Measurements from ENCODE around the gene MBP.
"Not testable (repeated sequence)": the region's sequence is repeated elsewhere in the genome, so short reads cannot be mapped to it uniquely, and the experiment has no call there.

MBP gene

DNA sequence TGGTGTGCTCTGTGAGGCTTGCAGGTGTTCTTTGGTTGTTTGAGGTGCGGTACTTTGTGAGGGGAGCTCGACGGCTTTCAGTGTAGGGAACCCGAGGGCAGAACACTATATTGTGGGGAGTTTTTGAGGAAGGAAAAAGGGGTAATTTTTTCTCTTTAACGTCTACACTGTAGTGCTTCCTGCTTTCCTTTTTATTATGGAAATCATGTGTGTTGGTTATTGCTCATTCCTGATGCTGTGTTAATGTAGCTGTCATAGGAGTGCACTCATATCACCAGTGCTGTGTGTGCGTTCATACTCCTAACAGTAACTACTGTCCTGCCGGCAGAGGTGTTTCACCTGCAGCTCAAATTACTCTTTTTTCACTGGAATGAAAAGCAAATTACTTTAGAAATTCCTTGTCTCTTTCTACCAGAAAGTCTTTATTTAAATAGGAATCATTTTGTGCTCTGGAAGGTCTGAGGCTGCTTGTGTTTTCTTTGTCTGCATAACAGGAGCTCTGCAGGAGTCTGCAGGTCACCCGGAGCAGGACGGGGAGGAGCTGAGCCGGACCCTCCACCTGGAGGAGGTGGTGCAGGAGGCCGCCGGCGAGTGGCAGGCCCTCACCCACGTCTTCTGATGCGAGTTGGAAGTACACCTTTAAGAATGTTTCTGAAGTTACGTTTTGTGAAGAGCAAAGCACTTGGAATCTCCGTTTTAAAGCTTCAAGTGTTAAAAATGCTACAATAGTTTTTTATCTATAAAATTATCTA is 164.7 kb downstream of the MBP start:
- H3K9ac ChIP-seq (ENCODE audit: low read depth, low read length) = no peak overlapping the region
- peaks cover 7% of the 10 kb centered on the region for H3K4me1 ChIP-seq (ENCODE audit: control insufficient read depth, insufficient read depth, low read length)
- no peak overlapping the region for H3K4me3 ChIP-seq (ENCODE audit: low read length)
- no peaks in the 10 kb centered on the region for H3K27me3 ChIP-seq (ENCODE audit: control insufficient read depth, insufficient read depth, low read length)
- H3K9me3 ChIP-seq (replicated peaks; ENCODE audit: low read length) = no peaks in the 10 kb centered on the region
- peaks cover 11% of the 10 kb centered on the region for H3K36me3 ChIP-seq (ENCODE audit: insufficient read depth, low read length)
- no peak overlapping the region for H3K4me2 ChIP-seq (ENCODE audit: low read length)

GRCh38 chr18:76967299-76967698 is 165.3 kb downstream of the MBP start:
- not testable (repeated sequence) for H3K4me1 ChIP-seq (ENCODE audit: control insufficient read depth, insufficient read depth, low read length); H3K4me3 ChIP-seq (ENCODE audit: low read length); H3K4me2 ChIP-seq (ENCODE audit: low read length); H3K27me3 ChIP-seq (ENCODE audit: control insufficient read depth, insufficient read depth, low read length); H3K9ac ChIP-seq (ENCODE audit: low read depth, low read length); H3K9me3 ChIP-seq (replicated peaks; ENCODE audit: low read length)
- peaks cover 14% of the 10 kb centered on the region for H3K36me3 ChIP-seq (ENCODE audit: insufficient read depth, low read length)

DNA sequence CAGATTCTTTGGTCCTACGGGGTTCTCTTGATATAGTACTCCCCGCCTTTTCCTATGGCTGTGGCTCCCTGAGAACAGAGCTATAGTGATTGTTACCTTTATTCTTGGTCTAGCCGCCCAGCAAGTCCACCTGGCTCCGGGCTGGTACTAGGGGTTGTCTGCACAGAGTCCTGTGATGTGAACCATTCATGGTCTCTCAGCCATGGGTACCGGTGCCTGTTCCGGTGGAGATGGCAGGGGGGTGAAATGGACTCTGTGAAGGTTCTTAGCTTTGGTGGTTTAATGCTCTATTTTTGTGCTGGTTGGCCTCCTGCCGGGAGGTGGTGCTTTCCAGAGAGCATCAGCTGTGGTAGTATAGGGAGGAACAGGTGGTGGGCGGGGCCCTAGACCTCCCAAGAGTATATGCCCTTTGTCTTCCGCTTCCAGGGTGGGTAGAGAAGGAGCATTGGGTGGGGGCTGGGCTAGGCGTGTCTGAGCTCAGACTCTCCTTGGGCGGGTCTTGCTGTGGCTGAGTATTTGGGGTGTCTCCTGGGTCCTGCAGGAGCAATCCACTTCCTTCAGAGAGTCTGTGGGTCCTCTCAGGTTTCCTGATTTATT is 166.9 kb downstream of the MBP start:
- not testable (repeated sequence) for H3K4me3 ChIP-seq (ENCODE audit: low read length); H3K27me3 ChIP-seq (ENCODE audit: control insufficient read depth, insufficient read depth, low read length); H3K9me3 ChIP-seq (replicated peaks; ENCODE audit: low read length); H3K4me1 ChIP-seq (ENCODE audit: control insufficient read depth, insufficient read depth, low read length); H3K4me2 ChIP-seq (ENCODE audit: low read length); H3K9ac ChIP-seq (ENCODE audit: low read depth, low read length)
- peaks cover 16% of the 10 kb centered on the region for H3K36me3 ChIP-seq (ENCODE audit: insufficient read depth, low read length)

DNA sequence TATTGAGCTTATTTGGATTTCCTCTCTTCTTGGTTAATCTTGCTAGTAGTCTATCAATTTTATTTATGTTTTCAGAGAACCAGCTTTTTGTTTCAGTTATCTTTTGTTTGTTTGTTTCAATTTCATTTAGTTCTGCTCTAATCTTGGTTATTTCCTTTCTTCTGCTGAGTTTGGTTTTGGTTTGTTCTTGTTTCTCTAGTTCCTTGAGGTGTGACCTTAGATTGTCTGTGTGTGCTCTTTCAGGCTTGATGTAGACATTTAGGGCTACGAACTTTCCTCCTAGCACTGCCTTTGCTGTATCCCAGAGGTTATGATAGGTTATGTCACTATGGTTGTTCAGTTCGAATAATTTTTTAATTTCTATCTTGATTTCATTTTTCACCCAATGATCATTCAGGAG is 168.6 kb downstream of the MBP start:
- Histone ChIP-seq H3K4me3 (ENCODE audit: low read length) (no peak overlapping the region), H3K4me1 (ENCODE audit: control insufficient read depth, insufficient read depth, low read length) (no peaks in the 10 kb centered on the region), H3K4me2 (ENCODE audit: low read length) (no peak overlapping the region), H3K9ac (ENCODE audit: low read depth, low read length) (no peak overlapping the region), H3K27me3 (ENCODE audit: control insufficient read depth, insufficient read depth, low read length) (no peaks in the 10 kb centered on the region), H3K9me3 (replicated peaks; ENCODE audit: low read length) (no peaks in the 10 kb centered on the region), H3K36me3 (ENCODE audit: insufficient read depth, low read length) (peaks cover 30% of the 10 kb centered on the region)

- H3K4me3 ChIP-seq (ENCODE audit: low read length) = no peak overlapping the region
- no peak overlapping the region for H3K9ac ChIP-seq (ENCODE audit: low read depth, low read length)
- no peaks in the 10 kb centered on the region for H3K9me3 ChIP-seq (replicated peaks; ENCODE audit: low read length)
- no peaks in the 10 kb centered on the region for H3K27me3 ChIP-seq (ENCODE audit: control insufficient read depth, insufficient read depth, low read length)
- H3K36me3 ChIP-seq (ENCODE audit: insufficient read depth, low read length) = peaks cover 41% of the 10 kb centered on the region
- H3K4me1 ChIP-seq (ENCODE audit: control insufficient read depth, insufficient read depth, low read length) = no peaks in the 10 kb centered on the region
- H3K4me2 ChIP-seq (ENCODE audit: low read length) = no peak overlapping the region
Measured at GRCh38 chr18:76962851-76963250, 169.7 kb downstream of the MBP start.

GRCh38 chr18:76960528-76961035 is 172.0 kb downstream of the MBP start:
- no peaks in the 10 kb centered on the region for H3K9me3 ChIP-seq (replicated peaks; ENCODE audit: low read length)
- H3K27me3 ChIP-seq (ENCODE audit: control insufficient read depth, insufficient read depth, low read length) = no peaks in the 10 kb centered on the region
- H3K36me3 ChIP-seq (ENCODE audit: insufficient read depth, low read length) = peaks cover 57% of the 10 kb centered on the region
- no peaks in the 10 kb centered on the region for H3K4me1 ChIP-seq (ENCODE audit: control insufficient read depth, insufficient read depth, low read length)
- no peak overlapping the region for H3K9ac ChIP-seq (ENCODE audit: low read depth, low read length)
- H3K4me3 ChIP-seq (ENCODE audit: low read length) = no peak overlapping the region
- H3K4me2 ChIP-seq (ENCODE audit: low read length) = no peak overlapping the region

DNA sequence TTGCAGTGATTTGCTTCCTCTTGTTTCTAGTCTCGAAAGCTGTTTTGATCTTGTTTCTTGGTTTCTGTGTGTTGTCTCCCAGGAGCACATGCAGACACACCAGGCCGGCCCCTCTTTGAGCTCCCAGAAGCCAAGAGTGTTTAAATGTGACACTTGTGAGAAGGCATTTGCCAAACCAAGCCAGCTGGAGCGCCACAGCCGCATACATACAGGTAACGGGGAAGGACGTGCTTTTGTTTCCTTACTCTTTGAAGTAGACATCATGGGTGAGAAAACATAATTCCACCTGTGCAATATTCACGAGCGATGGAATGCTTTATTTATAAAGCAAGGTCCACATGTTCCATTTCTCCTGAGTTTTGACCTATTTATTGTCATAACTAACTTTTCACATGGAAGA is 173.0 kb downstream of the MBP start:
- Histone ChIP-seq H3K4me2 (ENCODE audit: low read length) (no peak overlapping the region), H3K36me3 (ENCODE audit: insufficient read depth, low read length) (peaks cover 59% of the 10 kb centered on the region), H3K4me3 (ENCODE audit: low read length) (no peak overlapping the region), H3K4me1 (ENCODE audit: control insufficient read depth, insufficient read depth, low read length) (no peaks in the 10 kb centered on the region), H3K9me3 (replicated peaks; ENCODE audit: low read length) (no peaks in the 10 kb centered on the region), H3K27me3 (ENCODE audit: control insufficient read depth, insufficient read depth, low read length) (no peaks in the 10 kb centered on the region), H3K9ac (ENCODE audit: low read depth, low read length) (no peak overlapping the region)

- no peaks in the 10 kb centered on the region for H3K9me3 ChIP-seq (replicated peaks; ENCODE audit: low read length)
Measured at GRCh38 chr18:76958692-76959341, 173.8 kb downstream of the MBP start.

GRCh38 chr18:76957384-76958355 is 174.9 kb downstream of the MBP start:
- Histone ChIP-seq H3K9ac (ENCODE audit: low read depth, low read length) (no peak overlapping the region), H3K4me2 (ENCODE audit: low read length) (no peak overlapping the region), H3K4me3 (ENCODE audit: low read length) (no peak overlapping the region), H3K27me3 (ENCODE audit: control insufficient read depth, insufficient read depth, low read length) (no peaks in the 10 kb centered on the region), H3K4me1 (ENCODE audit: control insufficient read depth, insufficient read depth, low read length) (no peaks in the 10 kb centered on the region), H3K36me3 (ENCODE audit: insufficient read depth, low read length) (peaks cover 64% of the 10 kb centered on the region), H3K9me3 (replicated peaks; ENCODE audit: low read length) (no peaks in the 10 kb centered on the region)

More at GRCh38 chr18:76958692-76959341, 173.8 kb downstream of the MBP start:
- Histone ChIP-seq H3K4me2 (ENCODE audit: low read length) (no peak overlapping the region), H3K27me3 (ENCODE audit: control insufficient read depth, insufficient read depth, low read length) (no peaks in the 10 kb centered on the region), H3K4me3 (ENCODE audit: low read length) (no peak overlapping the region), H3K36me3 (ENCODE audit: insufficient read depth, low read length) (peaks cover 59% of the 10 kb centered on the region), H3K4me1 (ENCODE audit: control insufficient read depth, insufficient read depth, low read length) (no peaks in the 10 kb centered on the region), H3K9ac (ENCODE audit: low read depth, low read length) (no peak overlapping the region)

DNA sequence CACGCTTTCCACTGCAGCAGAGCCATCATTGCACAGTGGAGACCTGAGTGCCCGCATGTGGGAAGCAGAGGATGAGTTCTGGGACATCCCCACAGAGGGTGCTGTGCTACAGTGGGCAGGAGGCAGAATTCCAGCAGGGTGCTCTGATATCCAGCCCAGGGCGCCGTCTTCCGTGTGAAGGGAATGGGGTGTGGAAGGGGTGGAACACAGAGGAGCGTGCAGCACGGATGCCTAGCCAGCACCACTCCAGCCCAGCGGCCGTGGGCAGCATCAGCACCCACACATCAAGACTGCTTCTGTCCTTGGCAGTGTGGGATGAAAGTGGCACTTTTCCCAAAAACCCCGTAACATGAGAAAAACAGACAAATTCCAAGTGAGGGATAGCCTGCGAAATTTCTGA is 175.9 kb downstream of the MBP start:
- H3K9ac ChIP-seq (ENCODE audit: low read depth, low read length) = no peak overlapping the region
- H3K4me2 ChIP-seq (ENCODE audit: low read length) = no peak overlapping the region
- H3K4me3 ChIP-seq (ENCODE audit: low read length) = no peak overlapping the region
- no peaks in the 10 kb centered on the region for H3K27me3 ChIP-seq (ENCODE audit: control insufficient read depth, insufficient read depth, low read length)
- no peaks in the 10 kb centered on the region for H3K4me1 ChIP-seq (ENCODE audit: control insufficient read depth, insufficient read depth, low read length)
- no peaks in the 10 kb centered on the region for H3K9me3 ChIP-seq (replicated peaks; ENCODE audit: low read length)
- peaks cover 67% of the 10 kb centered on the region for H3K36me3 ChIP-seq (ENCODE audit: insufficient read depth, low read length)

All from skeletal muscle satellite cell (primary cell).